CD4-positive, alpha-beta T cell treated with Interleukin-17A for 4 hours (primary cell): ENCODE data around the gene PAX7.

Experiments
- DNase-seq: peaks from one replicate; pipeline ENCODE4 v3.0.0-alpha.2; 2020; ENCODE audit warnings: mixed read lengths

Gene PAX7

GRCh38 chr1:18619467-18619835 is 11.2 kb upstream of the PAX7 start:
- no peak for DNase-seq

- no peak for DNase-seq
Observed at GRCh38 chr1:18628511-18628910, 2.1 kb upstream of the PAX7 start.

GRCh38 chr1:18629659-18630510 is 761 bp upstream of the PAX7 start:
- DNase-seq, result no peak

- DNase-seq, result no peak
Observed at GRCh38 chr1:18631496-18632217, 1.0 kb downstream of the PAX7 start.

GRCh38 chr1:18632218-18632588 is 1.6 kb downstream of the PAX7 start:
- DNase-seq, result no peak

GRCh38 chr1:18632783-18633421 is 2.3 kb downstream of the PAX7 start:
- no peak for DNase-seq

GRCh38 chr1:18633422-18634155 is 2.9 kb downstream of the PAX7 start:
- no peak for DNase-seq

- no peak for DNase-seq
Observed at GRCh38 chr1:18634276-18634675, 3.6 kb downstream of the PAX7 start.

GRCh38 chr1:18635070-18635577 is 4.5 kb downstream of the PAX7 start:
- DNase-seq, result no peak

- DNase-seq, result no peak
Observed at GRCh38 chr1:18635891-18636595, 5.4 kb downstream of the PAX7 start.

GRCh38 chr1:18636596-18637508 is 6.2 kb downstream of the PAX7 start:
- DNase-seq, result no peak

GRCh38 chr1:18637511-18637960 is 6.9 kb downstream of the PAX7 start:
- no peak for DNase-seq

GRCh38 chr1:18637962-18638834 is 7.6 kb downstream of the PAX7 start:
- no peak for DNase-seq

- DNase-seq, result no peak
Observed at GRCh38 chr1:18638835-18639364, 8.3 kb downstream of the PAX7 start.

GRCh38 chr1:18639368-18640055 is 8.9 kb downstream of the PAX7 start:
- DNase-seq, result no peak

- DNase-seq, result no peak
Observed at GRCh38 chr1:18640228-18641004, 9.8 kb downstream of the PAX7 start.

GRCh38 chr1:18641005-18641941 is 10.6 kb downstream of the PAX7 start:
- DNase-seq, result no peak
